Pancreas (tissue), 10 donors: ENCODE results near the gene CACNA1C. TPM values are rescaled to one million over a fixed set of nuclear protein-coding genes. Genes with fewer than 3 reads are reported as not detected.
A peak's percentile ranks its signal among the peaks of the same experiment; 100 is the strongest.
"Not testable (repeated sequence)": the region's sequence is repeated elsewhere in the genome, so short reads cannot be mapped to it uniquely, and the experiment has no call there.

ENCODE experiments used
- ATAC-seq, 4 donors: fragments of 200-7000 bp; cut with Tn5 transposase; one replicate each; pipeline versions ENCODE4 v1.8.0 to v1.9.1; 2020; ENCODE audit warnings: mild to moderate bottlenecking in 4 of 4, moderate library complexity in 4 of 4
- DNase-seq, 6 donors: peaks; one replicate each; pipeline ENCODE4 v3.0.0-alpha.2; 2020
- FAIRE-seq: peaks from 2 replicates; lab custom pipeline; 2012; peaks lifted over from hg19 to GRCh38; lab: Jason Lieb, UNC
- H3K27ac ChIP-seq, 4 donors: fragments of 200-600 bp; sonication (generic); 1 replicate in 3 of 4; 2 replicates in 1 of 4; pipeline versions ENCODE4 v1.5.0 to v1.8.0; 2020
- H3K27me3 ChIP-seq, 4 donors: fragments of 200-600 bp; one replicate each; pipeline ENCODE4 v1.8.0; 2021
- H3K36me3 ChIP-seq, 3 donors: fragments of 200-600 bp; sonication (generic) in 1 of 3; one replicate each; pipeline versions ENCODE4 v1.5.0 to v1.8.0; 2020 to 2021
- H3K4me1 ChIP-seq, 3 donors: fragments of 200-600 bp; one replicate each; pipeline ENCODE4 v1.8.0; 2021
- H3K4me3 ChIP-seq, 4 donors: fragments of 200-600 bp; sonication (generic) in 2 of 4; one replicate each; pipeline versions ENCODE4 v1.5.0 to v1.8.0; 2020 to 2021
- H3K9me3 ChIP-seq, 4 donors: fragments of 200-600 bp; one replicate each; pipeline ENCODE4 v1.8.0; 2021
- CTCF ChIP-seq, 4 donors: fragments of 200-600 bp; sonication (generic) in 3 of 4; IDR thresholded peaks; one replicate each; pipeline versions ENCODE4 v1.5.0 to v1.8.0; 2021; ENCODE audit warnings: antibody characterized with exemption in 4 of 4
- WGBS, 2 donors: extraction: QIAGEN DNeasy Blood & Tissue Kit; methylation state at CpG; one replicate each; pipeline ENCODE4 v1.1.7; 2013; 5-methylcytosine and 5-hydroxymethylcytosine counted together
- intact Hi-C, 3 donors: fragments of 100-400 bp; cut with DNase I; formaldehyde crosslinking; loops; one replicate each; pipeline versions ENCODE4 v1.11.1 to v1.14.2; 2022
- polyA plus RNA-seq, 2 donors: library from polyadenylated mRNA; stranded (reverse); fragments of 200-250 nt; gene quantifications; one replicate each; pipeline ENCODE4 v1.2.3, GENCODE V29; 2013
- total RNA-seq, 6 donors: library from RNA; stranded (reverse); fragmentation: NEBNext Ultra II Directional in 4 of 6; extraction: Animal tissue kit (Norgen Biotek cat#: 25700) in 4 of 6; gene quantifications; one replicate each; pipeline versions ENCODE4 v1.2.1 to v1.2.4, GENCODE V29; 2021 to 2023
- donor health status: healthy with polysubstance abuse.
- donor health status: DM: no; HTN: no; CAD: no; lungs with moderate emphysema.
- donor health status: DM: no; HTN: no; CAD: no.
- donor health status: control.
- donor health status: control.
- donor health status: Bipolar disorder and iron deficiency.
- donor health status: DM: yes; HTN: yes; CAD: no.
- donor health status: DM: no; HTN: no; CAD: no.
- donor health status: DM: no; HTN: no; CAD: no.
- donor health status: DM: yes; HTN: yes; CAD: no.

CACNA1C gene
- total and polyA plus RNA-seq, 8 donors = 1.2 to 3.8 (median 2.3) TPM

- Histone ChIP-seq H3K36me3 (no peaks in the 10 kb centered on the region), H3K27me3 (peaks cover 0 to 5% (median 2%) of the 10 kb centered on the region in 4 donors), H3K4me1 (no peaks in the 10 kb centered on the region), H3K9me3 (no peaks in the 10 kb centered on the region), H3K27ac (no peak overlapping the region), H3K4me3 (no peak overlapping the region)
- FAIRE-seq (no peak), ATAC-seq (no peak), DNase-seq (no peak)
- no peak for TF ChIP-seq CTCF (IDR thresholded peaks at IDR 0.05)
- 64 to 72% methylated on average over 2 of the region's 2 CpGs for WGBS, 2 donors
- intact Hi-C loops = no loop called here
Observed at GRCh38 chr12:2255311-2255710, 202.5 kb downstream of the CACNA1C start.

GRCh38 chr12:2255731-2256130 is 202.9 kb downstream of the CACNA1C start:
- H3K9me3 ChIP-seq, intact Hi-C loops, DNase-seq, H3K36me3 ChIP-seq, H3K4me3 ChIP-seq, H3K27ac ChIP-seq, H3K4me1 ChIP-seq, ATAC-seq, H3K27me3 ChIP-seq: not testable (repeated sequence)
- WGBS, 2 donors = 52 to 72% methylated on average over 9 of the region's 9 CpGs
- peak; percentile 99 for FAIRE-seq

GRCh38 chr12:2256453-2256852 is 203.7 kb downstream of the CACNA1C start:
- no peak for FAIRE-seq
- no peak for DNase-seq

DNA sequence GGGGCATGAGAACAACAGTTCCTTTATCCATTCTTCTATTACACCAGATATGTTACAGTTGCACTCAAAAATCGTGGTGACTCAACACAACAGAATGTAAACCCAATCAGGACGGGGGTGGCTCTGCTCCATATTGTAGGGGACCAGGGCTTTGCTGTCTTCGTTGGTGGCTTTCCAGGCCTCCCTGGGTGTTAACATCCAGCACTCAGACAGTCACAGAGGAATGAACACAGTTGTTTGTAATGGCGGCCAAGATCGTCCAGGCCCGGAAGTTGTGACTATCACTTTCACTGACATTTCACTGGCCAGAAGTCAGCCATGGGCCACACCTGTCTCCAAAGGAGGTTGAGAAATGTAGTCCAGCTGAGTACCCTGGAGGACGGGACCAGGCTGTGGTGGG is 204.1 kb downstream of the CACNA1C start:
- no peaks in the 10 kb centered on the region for H3K36me3 ChIP-seq
- TF ChIP-seq CTCF (IDR thresholded peaks at IDR 0.05) = no peak
- no peaks in the 10 kb centered on the region for H3K9me3 ChIP-seq
- 67 to 82% methylated on average over 7 of the region's 7 CpGs for WGBS, 2 donors
- ATAC-seq = no peak
- H3K4me1 ChIP-seq = no peaks in the 10 kb centered on the region
- no peak overlapping the region for H3K27ac ChIP-seq
- no peak overlapping the region for H3K4me3 ChIP-seq
- no peak for FAIRE-seq
- intact Hi-C loops = no loop called here
- DNase-seq = no peak
- H3K27me3 ChIP-seq = peaks cover 0 to 2% (median under 1%) of the 10 kb centered on the region in 4 donors

More at GRCh38 chr12:2256453-2256852, 203.7 kb downstream of the CACNA1C start:
- no peak overlapping the region for H3K27ac ChIP-seq
- 77 to 80% methylated on average over 6 of the region's 6 CpGs for WGBS, 2 donors
- intact Hi-C loops = no loop called here
- ATAC-seq = no peak
- H3K9me3 ChIP-seq = no peaks in the 10 kb centered on the region
- H3K4me1 ChIP-seq = no peaks in the 10 kb centered on the region
- H3K27me3 ChIP-seq = peaks cover 0 to 5% (median 2%) of the 10 kb centered on the region in 4 donors
- no peak overlapping the region for H3K4me3 ChIP-seq
- TF ChIP-seq CTCF (IDR thresholded peaks at IDR 0.05) = no peak
- no peaks in the 10 kb centered on the region for H3K36me3 ChIP-seq

- H3K9me3 ChIP-seq = no peaks in the 10 kb centered on the region
- intact Hi-C loops = no loop called here
- ATAC-seq (no peak), FAIRE-seq (no peak), DNase-seq (no peak)
- no peak overlapping the region for H3K27ac ChIP-seq
- 50 to 58% methylated on average over 2 of the region's 2 CpGs for WGBS, 2 donors
- no peaks in the 10 kb centered on the region for H3K27me3 ChIP-seq
- H3K4me3 ChIP-seq = no peak overlapping the region
- no peaks in the 10 kb centered on the region for H3K36me3 ChIP-seq
- no peak for TF ChIP-seq CTCF (IDR thresholded peaks at IDR 0.05)
- H3K4me1 ChIP-seq = no peaks in the 10 kb centered on the region
Observed at GRCh38 chr12:2258025-2258424, 205.2 kb downstream of the CACNA1C start.
